ENCODE measurements around the gene PDS5A. TPM values are rescaled to one million over a fixed set of nuclear protein-coding genes. Genes with fewer than 3 reads are reported as not detected.
A peak's percentile ranks its signal among the peaks of the same experiment; 100 is the strongest.

Gene PDS5A, protein sequence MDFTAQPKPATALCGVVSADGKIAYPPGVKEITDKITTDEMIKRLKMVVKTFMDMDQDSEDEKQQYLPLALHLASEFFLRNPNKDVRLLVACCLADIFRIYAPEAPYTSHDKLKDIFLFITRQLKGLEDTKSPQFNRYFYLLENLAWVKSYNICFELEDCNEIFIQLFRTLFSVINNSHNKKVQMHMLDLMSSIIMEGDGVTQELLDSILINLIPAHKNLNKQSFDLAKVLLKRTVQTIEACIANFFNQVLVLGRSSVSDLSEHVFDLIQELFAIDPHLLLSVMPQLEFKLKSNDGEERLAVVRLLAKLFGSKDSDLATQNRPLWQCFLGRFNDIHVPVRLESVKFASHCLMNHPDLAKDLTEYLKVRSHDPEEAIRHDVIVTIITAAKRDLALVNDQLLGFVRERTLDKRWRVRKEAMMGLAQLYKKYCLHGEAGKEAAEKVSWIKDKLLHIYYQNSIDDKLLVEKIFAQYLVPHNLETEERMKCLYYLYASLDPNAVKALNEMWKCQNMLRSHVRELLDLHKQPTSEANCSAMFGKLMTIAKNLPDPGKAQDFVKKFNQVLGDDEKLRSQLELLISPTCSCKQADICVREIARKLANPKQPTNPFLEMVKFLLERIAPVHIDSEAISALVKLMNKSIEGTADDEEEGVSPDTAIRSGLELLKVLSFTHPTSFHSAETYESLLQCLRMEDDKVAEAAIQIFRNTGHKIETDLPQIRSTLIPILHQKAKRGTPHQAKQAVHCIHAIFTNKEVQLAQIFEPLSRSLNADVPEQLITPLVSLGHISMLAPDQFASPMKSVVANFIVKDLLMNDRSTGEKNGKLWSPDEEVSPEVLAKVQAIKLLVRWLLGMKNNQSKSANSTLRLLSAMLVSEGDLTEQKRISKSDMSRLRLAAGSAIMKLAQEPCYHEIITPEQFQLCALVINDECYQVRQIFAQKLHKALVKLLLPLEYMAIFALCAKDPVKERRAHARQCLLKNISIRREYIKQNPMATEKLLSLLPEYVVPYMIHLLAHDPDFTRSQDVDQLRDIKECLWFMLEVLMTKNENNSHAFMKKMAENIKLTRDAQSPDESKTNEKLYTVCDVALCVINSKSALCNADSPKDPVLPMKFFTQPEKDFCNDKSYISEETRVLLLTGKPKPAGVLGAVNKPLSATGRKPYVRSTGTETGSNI (N-terminal part only)
- 57.0 and 77.4 TPM in 2 replicates for total RNA-seq (2016; rRNA removed; fragmentation: Illumina TruSeq; extraction: Trizol)
- 30.5 and 32.6 TPM in 2 replicates for total RNA-seq (2016; cell fraction: cytosol; rRNA removed; fragmentation: Illumina TruSeq; extraction: Trizol; ENCODE audit: low read depth)
- 55.0 and 75.8 TPM in 2 replicates for total RNA-seq (2016; cell fraction: insoluble cytoplasmic fraction; rRNA removed; fragmentation: Illumina TruSeq; extraction: Trizol)
- 43.3 and 44.2 TPM in 2 replicates for total RNA-seq (2016; cell fraction: membrane; rRNA removed; fragmentation: Illumina TruSeq; extraction: Trizol)
- total RNA-seq (2016; cell fraction: nucleus; rRNA removed; fragmentation: Illumina TruSeq; extraction: Trizol), result 75.2 and 89.3 TPM in 2 replicates
- polyA plus RNA-seq (2011; rRNA removed), result 21.5 and 31.8 TPM in 2 replicates
- 9.8 and 14.3 TPM in 2 replicates for polyA plus RNA-seq (2011; cell fraction: cytosol; rRNA removed)
- polyA plus RNA-seq (2011; cell fraction: nucleus; rRNA removed), result 15.0 and 16.7 TPM in 2 replicates
- polyA plus RNA-seq (2012), result 26.0 and 38.4 TPM in 2 replicates
- 4.1 and 5.2 TPM in 2 replicates for polyA plus RNA-seq (2016; cell fraction: cytosol; fragmentation: Illumina TruSeq; extraction: Trizol; ENCODE audit: low read depth)
- 56.5 and 59.0 TPM in 2 replicates for polyA plus RNA-seq (2016; cell fraction: insoluble cytoplasmic fraction; fragmentation: Illumina TruSeq; extraction: Trizol; ENCODE audit: low read depth)
- polyA plus RNA-seq (2016; cell fraction: membrane; fragmentation: Illumina TruSeq; extraction: Trizol; ENCODE audit: low read depth), result 11.3 and 11.6 TPM in 2 replicates
- 39.8 and 41.3 TPM in 2 replicates for polyA plus RNA-seq (2016; cell fraction: nucleus; fragmentation: Illumina TruSeq; extraction: Trizol; ENCODE audit: insufficient read depth, low read depth)
- 48.0 and 86.1 TPM in 2 replicates for polyA minus RNA-seq (2011; rRNA and poly(A)+ RNA removed; ENCODE audit: low replicate concordance)
- 78.1 and 82.6 TPM in 2 replicates for polyA minus RNA-seq (2011; cell fraction: cytosol; rRNA and poly(A)+ RNA removed)
- 130 and 136 TPM in 2 replicates for polyA minus RNA-seq (2011; cell fraction: nucleus; rRNA and poly(A)+ RNA removed)
- percentile 84 among the genes with signal in this experiment for Bru-seq, nascent RNA
- percentile 91 among the genes with signal in this experiment for BruChase-seq, experiment 1, labeled RNA remaining after a 6-hour chase
- BruChase-seq, experiment 2, labeled RNA remaining after a 2-hour chase, result percentile 89 among the genes with signal in this experiment
- long read RNA-seq, experiment 1, partial matches to known transcripts, result 3 of 5 reads
- long read RNA-seq, experiment 1, other reads (novel, unspliced or antisense), result 2 of 5 reads
- long read RNA-seq, experiment 2, partial matches to known transcripts, result 12 of 58 reads
- long read RNA-seq, experiment 2, other reads (novel, unspliced or antisense), result 46 of 58 reads

DNA sequence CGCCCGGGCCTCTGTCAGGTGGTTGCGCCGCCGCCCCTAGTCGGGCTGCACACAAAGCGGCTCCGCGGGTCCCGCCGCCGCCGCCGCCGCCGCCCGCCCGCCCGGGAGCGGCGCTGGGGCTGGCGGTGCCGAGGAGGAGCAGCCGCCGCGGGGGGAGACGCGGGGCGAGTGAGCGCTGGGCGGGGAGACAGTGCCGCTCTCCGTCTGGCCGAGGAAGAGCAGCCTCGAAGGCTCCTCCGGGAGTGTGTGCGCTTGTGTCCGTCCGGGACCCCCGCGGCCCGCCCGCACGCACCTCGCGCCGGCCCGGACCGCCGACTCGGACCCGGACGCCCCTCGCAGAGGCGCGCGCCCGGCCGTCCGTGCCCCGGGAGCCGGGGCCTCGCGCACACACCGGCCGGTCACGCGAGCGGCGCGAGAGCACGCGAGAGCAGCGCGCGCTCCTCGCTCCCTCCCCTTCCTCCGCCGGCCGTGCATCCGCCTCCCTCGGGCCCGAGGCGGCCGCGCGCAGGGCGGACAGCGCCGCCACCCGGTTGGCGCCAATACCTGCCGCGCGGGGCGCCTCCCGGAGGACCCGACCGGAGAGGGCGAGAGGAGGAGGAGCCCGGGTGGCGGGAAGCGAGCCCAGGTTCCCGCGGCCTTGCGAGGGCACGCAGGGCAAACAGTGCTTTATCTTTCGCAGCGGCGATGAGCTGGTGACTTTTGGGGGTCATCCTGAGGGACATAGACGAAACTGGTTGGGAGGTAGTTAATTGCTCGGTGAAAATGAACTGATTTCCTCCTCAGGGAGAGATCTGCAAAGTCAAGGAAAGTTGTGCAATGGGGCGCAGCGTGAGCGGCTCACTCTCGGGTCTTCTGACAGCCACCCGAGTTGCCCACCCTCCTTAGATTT, at the start of gene PDS5A:
Gene PDS5A (minus strand): TSS at position 423 of the 889 bp plus-strand sequence. CDS start 1,334 bp downstream, outside the sequence.
- Histone ChIP-seq H3K9ac (ENCODE audit: insufficient read depth, low read depth, low read length) (peak within 1 kb of the TSS; percentile 96), H3K27me3 (ENCODE audit: control insufficient read depth in 1 of 2, insufficient read depth in 2 of 2, low read length in 2 of 2) (no peaks in the 10 kb centered on the region; a peak in 1 of 5 replicates), H3K36me3 (replicated peaks in 1 of 2; ENCODE audit: control insufficient read depth in 1 of 2, insufficient read depth in 2 of 2, low read length in 2 of 2) (peaks cover 1 to 11% of the 10 kb centered on the region in 2 experiments; a peak in 4 of 5 replicates), H3K4me3 (replicated peaks in 1 of 3; ENCODE audit: insufficient read depth in 1 of 3, low read depth in 2 of 3, low read length in 3 of 3) (peak within 1 kb of the TSS; percentile 98 to 99 (median 99)), H3K79me2 (ENCODE audit: insufficient read depth, low read length) (peaks cover 40% of the 10 kb centered on the region), H3K4me1 (ENCODE audit: insufficient read depth, low read length) (peaks cover 43% of the 10 kb centered on the region), H2AFZ (ENCODE audit: low read length) (peak within 1 kb of the TSS; percentile 75), H3K4me2 (ENCODE audit: low read depth, low read length) (peak within 1 kb of the TSS; percentile 98), H3K9me3 (ENCODE audit: low read length) (no peaks in the 10 kb centered on the region), H4K20me1 (ENCODE audit: insufficient read depth, low read length) (peaks cover 6% of the 10 kb centered on the region), H3K27ac (ENCODE audit: extremely low read length, insufficient read depth, low read length) (peak within 1 kb of the TSS; percentile 90)
- DNase-seq (ENCODE audit: low spot score) (peak; percentile 81), ATAC-seq (peak; percentile 86), FAIRE-seq (peak; percentile 36)
- BruUV-seq (replicated peaks), result TSS peak; percentile 80
- ChIA-PET POLR2A (interaction anchor here (0.7 to 1.4 kb wide), 5 partner anchors 9 to 451 kb away, joined by 3 to 6 read pairs (median 3); partner anchors contain the start of genes N4BP2 and UGDH), CTCF (ENCODE audit: low intra/inter-chr PET ratio, low total read pairs) (interaction anchor here (1.1 to 2.7 kb wide), 2 partner anchors 282 to 509 kb away, joined by 5 to 18 read pairs; no protein-coding TSS in a partner anchor)
- intact Hi-C loops (cut with micrococcal nuclease; ENCODE audit: unreplicated experiment), result loop anchor here (1.0 to 10.0 kb wide), 5 partner anchors 53 to 449 kb away; partner anchors contain the start of gene UBE2K
- 0% methylated on average over 10 of the region's 117 CpGs for WGBS (ENCODE audit: low lambda C conversion rate)
- in situ Hi-C loops (cut with HindIII; ENCODE audit: extremely low pct_ligation_motif_present, low pct_unique_long_range_greater_than_20kb), result loop anchor here (5.0 to 10.0 kb wide), 2 partner anchors 283 to 510 kb away; partner anchors contain the start of gene UBE2K
- TF ChIP-seq MIER3 (CRISPR knock-in tag; IDR thresholded peaks at IDR 0.05; ENCODE audit: borderline replicate concordance) (0 out of 2 replicates have a peak, but pooled peaks have one; percentile 51), KMT2A (CRISPR knock-in tag; IDR thresholded peaks at IDR 0.05) (peak; percentile 82; the same call in 1 of the 2 replicates), ZFP36L1 (CRISPR knock-in tag; IDR thresholded peaks at IDR 0.05) (peak; percentile 77), RFXANK (CRISPR knock-in tag; IDR thresholded peaks at IDR 0.05) (0 out of 2 replicates have a peak, but pooled peaks have one; percentile 63), THAP11 (CRISPR knock-in tag; IDR thresholded peaks at IDR 0.05) (peak; percentile 84), ZNF879 (CRISPR knock-in tag; IDR thresholded peaks at IDR 0.05) (no peak), ZNF264 (CRISPR knock-in tag; IDR thresholded peaks at IDR 0.05) (peak; percentile 56; the same call in 1 of the 2 replicates), TEAD3 (CRISPR knock-in tag; optimal IDR thresholded peaks at IDR 0.05; ENCODE audit: borderline replicate concordance) (peak; percentile 75), ZMYM2 (CRISPR knock-in tag; IDR thresholded peaks at IDR 0.05) (no peak), ZBTB42 (CRISPR knock-in tag; IDR thresholded peaks at IDR 0.05) (no peak), SRF (IDR thresholded peaks at IDR 0.05; ENCODE audit: low read depth, low read length) (0 out of 2 replicates have a peak, but pooled peaks have one; percentile 21), TGIF2 (CRISPR knock-in tag; IDR thresholded peaks at IDR 0.05) (no peak), GABPB1 (CRISPR knock-in tag; IDR thresholded peaks at IDR 0.05) (peak; percentile 86), SMAD3 (CRISPR knock-in tag; IDR thresholded peaks at IDR 0.05) (0 out of 2 replicates have a peak, but pooled peaks have one; percentile 24), RXRB (CRISPR knock-in tag; IDR thresholded peaks at IDR 0.05; ENCODE audit: borderline replicate concordance) (peak; percentile 54)

Measured in HepG2 (cell line).